Stimulated activated CD8-positive, alpha-beta memory T cell treated with anti-CD3 and anti-CD28 coated beads, Interleukin-15, amount 100 ng/mL, for 1 hour (primary cell): ENCODE results near the gene GTF2F2.
"Not testable (repeated sequence)": the region's sequence is repeated elsewhere in the genome, so short reads cannot be mapped to it uniquely, and the experiment has no call there.

ENCODE experiments used
- DNase-seq: peaks from one replicate; pipeline ENCODE4 v3.0.0-alpha.2; 2020; ENCODE audit warnings: low read depth

The GTF2F2 gene

GRCh38 chr13:45256254-45256653 is 135.9 kb downstream of the GTF2F2 start:
- DNase-seq = no peak

DNA sequence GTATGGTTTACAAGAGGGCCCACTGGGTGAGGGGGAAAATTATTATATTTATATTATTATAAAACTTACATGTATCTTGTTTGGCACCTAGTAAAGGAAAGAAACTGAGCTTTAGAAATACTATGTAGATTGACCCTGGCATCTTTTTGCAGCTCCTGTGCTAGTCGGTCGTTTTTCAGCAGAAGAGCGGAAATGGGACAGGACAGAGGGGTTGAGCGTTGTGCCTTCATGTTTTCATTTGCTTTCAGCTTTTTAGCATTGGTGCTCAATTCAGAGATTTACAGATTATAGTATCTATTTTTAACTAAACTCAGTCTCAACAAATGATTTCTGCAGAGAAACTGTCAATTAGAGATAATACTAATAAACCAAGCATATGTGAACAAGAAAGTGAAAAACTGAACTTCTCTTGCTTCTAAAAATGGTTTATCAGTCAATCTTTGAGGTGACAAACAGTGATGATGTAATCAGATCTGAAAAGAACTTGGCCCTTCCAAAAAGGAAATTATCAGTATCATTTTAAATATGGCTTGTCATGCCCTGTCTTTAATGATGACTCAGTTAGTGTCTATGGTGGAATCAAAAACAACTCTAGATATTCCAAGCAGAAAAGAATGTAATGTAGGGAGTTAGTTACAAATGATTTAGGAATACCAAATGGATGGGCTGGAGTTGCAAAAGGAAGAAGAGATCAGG is 137.5 kb downstream of the GTF2F2 start:
- no peak for DNase-seq

DNA sequence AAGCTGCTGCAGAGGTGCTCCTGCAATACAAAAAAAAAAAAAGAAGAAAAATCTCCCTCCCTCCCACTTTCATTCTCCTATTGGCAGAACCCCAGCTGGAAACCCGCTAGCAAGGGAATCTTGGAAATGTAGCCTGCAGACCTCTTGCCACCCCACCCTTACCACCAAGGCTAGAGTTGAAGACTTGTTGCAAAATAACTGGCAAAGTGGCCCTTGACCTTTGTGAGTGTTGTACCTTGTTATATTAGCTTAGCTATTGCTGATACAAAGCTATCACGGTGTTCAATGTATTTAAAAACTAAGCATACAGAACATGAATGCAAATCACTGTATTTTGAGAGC is 138.0 kb downstream of the GTF2F2 start:
- DNase-seq = no peak

GRCh38 chr13:45267215-45267614 is 146.9 kb downstream of the GTF2F2 start:
- no peak for DNase-seq

DNA sequence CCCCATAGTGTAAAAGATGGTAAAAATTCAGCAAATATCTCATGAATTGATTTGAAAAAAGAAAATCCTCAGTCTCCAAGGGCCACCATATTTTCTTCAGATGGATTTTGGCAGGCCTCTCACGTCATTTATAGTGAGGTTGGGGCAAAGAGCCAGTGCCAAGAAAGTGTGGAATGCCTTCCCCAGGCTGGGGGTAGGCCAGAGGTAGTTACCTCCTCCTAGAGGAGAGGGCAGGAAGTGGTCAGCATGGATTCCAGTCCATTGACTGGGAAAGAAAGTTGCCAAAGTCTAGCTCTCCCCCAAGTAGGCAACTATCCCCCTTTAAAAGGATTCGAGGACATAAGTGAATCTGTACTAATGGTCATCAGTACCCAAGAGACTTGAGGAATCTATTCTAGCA is 148.9 kb downstream of the GTF2F2 start:
- no peak for DNase-seq

DNA sequence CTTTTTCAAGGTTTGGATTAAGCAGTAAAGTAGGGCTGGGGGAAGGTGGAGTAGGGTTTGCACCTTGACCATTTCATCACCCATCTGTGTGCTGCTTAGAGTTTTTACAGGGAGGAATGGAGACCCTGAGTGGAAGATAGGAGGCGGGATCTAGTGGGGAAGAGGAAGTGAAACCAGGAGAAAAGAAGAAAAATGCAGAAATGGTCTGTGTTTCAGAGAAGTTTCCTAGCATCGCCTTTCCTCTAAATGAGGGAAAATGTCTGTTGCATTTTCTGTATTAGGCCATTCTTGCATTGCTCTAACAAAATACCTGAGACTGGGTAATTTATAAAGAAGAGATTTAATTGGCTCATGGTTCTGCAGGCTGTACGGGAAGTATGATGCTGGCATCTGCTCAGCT is 156.6 kb downstream of the GTF2F2 start:
- no peak for DNase-seq

DNA sequence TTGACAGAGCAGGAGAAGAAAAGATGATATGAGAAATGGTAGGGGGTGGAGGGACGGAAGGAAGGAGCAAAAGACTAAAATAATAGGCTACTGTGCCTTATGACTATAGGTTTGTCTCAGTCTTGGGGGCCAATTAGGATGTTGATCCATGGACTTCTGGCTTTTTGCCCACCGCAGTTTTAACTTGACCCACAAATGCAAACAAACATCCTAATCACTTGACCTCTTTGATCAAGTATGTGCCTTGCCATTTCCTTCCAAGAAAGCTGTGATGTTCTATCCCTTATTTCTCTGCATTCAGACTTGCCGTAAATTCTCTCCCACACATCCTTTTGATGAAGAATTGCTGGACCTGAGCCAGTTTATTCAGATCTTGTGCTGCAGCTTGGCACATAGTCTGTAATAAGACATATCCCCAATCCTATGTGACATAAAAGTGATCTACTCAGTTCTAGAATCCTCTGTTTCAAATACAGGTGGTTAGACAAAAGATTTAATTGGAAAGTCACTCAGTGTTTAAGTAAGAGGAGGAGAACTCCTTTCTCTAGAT is 157.9 kb downstream of the GTF2F2 start:
- no peak for DNase-seq

- no peak for DNase-seq
These were observed 159.7 kb downstream of the GTF2F2 start for GRCh38 chr13:45280011-45280410.

GRCh38 chr13:45280751-45281634 is 160.7 kb downstream of the GTF2F2 start:
- peak; percentile 13 for DNase-seq

DNA sequence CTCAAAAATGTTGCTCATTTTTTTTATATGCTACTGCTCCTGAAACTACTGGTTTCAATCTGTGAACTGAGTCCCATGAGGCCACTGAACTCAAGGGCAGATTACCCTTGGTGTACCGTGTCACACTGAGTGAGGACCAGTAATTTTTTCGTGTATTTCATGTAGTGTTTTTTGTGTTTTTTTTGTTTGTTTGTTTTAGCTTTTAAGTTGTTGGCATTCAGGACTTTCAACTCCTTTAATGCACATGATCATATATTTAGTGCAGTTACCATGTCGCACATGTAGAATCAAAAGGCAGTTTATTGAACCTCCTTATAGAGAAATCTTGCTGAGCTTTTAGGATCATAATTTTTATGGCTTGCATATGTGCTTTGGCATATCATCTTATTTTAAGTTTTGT is 162.7 kb downstream of the GTF2F2 start:
- no peak for DNase-seq

GRCh38 chr13:45289936-45290563 is 169.7 kb downstream of the GTF2F2 start:
- DNase-seq = no peak

GRCh38 chr13:45292176-45292575 is 171.9 kb downstream of the GTF2F2 start:
- no peak for DNase-seq

- DNase-seq = no peak
These were observed 175.2 kb downstream of the GTF2F2 start for GRCh38 chr13:45295536-45295935.

DNA sequence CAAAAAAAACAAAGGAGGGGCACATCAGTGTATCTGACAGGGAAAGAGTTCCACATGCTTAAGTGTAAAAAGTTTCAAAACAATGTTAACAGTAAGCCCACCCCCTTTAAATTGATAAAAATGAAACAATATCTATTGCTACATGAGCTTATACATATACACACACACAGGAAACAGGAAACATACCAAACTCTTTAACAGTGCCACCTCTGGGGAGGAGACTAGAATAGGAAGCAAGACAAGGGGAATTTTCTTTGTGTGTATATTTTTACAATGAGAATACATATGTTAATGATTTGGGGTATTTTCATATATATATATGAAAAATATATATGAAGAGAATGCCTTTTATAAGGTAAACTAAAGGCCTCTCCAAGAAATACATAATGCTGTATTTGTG is 175.9 kb downstream of the GTF2F2 start:
- DNase-seq = no peak

GRCh38 chr13:45297456-45298205 is 177.3 kb downstream of the GTF2F2 start:
- DNase-seq = no peak

- DNase-seq = no peak
These were observed 177.8 kb downstream of the GTF2F2 start for GRCh38 chr13:45298206-45298505.

DNA sequence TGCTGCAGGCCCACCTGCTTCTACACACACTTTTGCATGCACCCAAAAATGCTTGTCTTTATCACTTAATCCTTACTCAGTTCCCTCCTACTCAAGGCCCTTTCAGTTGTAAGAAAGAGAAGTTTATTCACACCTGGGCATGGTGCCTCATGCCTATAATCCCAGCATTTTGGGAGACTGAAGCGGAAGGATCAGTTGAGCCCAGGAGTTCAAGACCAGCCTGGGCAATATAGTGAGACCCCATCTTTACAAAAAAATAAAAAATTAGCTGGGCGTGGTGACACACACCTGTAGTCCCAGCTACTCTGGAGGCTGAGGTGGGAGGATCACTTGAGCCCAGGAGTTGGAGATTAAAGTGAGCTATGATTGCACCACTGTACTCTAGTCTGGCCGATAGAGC is 178.2 kb downstream of the GTF2F2 start:
- DNase-seq = not testable (repeated sequence)

- no peak for DNase-seq
These were observed 178.9 kb downstream of the GTF2F2 start for GRCh38 chr13:45299194-45299593.

- DNase-seq = no peak
These were observed 180.1 kb downstream of the GTF2F2 start for GRCh38 chr13:45300190-45300985.

- DNase-seq = no peak
These were observed 181.0 kb downstream of the GTF2F2 start for GRCh38 chr13:45301263-45301662.

- DNase-seq = no peak
These were observed 182.2 kb downstream of the GTF2F2 start for GRCh38 chr13:45302507-45302906.
